DMS153 treated with DMSO at 0.1 percent for 48 hours (cell line): ENCODE data around the gene WNT3A.

Source experiments
- DNase-seq: peaks from one replicate; lab custom pipeline; 2025; ENCODE audit not compliant: unreplicated experiment; lab: John Stamatoyannopoulos, UW

Gene WNT3A

DNA sequence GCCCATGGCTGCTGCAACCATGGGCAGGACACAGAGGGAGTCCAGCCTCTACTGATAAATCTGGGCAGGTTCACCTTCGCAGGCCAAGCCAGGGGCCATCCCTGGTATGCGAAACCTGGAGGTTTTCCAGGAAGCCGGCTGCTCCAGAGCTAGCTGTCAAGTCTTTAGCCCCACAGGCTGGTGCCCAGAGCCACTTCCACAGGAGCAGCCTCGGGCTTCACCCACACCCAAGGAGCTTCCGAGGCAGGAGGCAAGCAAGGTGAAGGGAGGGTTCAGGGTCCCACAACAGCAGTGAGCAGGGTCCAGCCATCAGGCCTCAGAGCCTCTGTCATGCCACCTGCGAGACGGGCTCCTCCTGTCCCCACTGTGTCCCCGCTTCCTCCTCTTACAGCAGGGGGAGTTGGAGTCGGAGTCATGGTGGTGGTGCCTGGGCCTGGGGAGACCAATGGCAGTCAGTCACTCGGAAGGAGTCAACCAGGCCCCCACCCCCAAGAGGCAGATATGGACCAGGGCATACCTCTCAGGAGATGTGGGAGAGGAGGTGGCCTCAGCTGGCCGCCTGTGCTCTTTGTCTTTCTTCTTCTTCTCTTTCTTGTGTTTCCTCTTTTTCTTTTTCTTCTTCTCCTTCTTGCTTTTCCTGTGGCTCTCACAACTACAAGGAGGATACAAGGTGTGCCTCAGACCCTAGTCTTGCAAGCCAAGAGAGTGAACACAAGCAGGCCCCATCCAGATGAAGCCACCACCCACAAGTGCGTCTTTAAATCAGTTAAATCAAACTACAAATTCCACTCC lies 94.2 kb downstream of the WNT3A start:
- DNase-seq, result no peak

DNA sequence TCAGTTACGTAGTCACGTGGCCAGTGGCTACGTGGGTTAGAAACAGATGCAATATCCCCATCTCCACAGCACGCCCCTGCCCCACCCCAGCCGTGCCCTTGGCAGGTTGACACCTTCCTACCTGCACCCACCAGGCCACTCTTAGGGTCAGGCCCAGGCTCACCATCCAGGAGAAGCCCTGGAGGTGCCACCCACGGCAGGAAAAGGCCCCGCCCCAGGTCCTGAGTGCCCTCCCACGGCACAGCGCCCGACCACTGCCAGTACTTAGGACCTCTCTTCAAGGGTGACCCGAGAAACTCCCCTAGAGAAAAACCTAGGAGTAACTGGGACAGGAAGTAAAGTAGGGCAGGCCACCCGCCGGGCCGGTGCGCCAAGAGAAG lies 94.8 kb downstream of the WNT3A start:
- no peak for DNase-seq

DNA sequence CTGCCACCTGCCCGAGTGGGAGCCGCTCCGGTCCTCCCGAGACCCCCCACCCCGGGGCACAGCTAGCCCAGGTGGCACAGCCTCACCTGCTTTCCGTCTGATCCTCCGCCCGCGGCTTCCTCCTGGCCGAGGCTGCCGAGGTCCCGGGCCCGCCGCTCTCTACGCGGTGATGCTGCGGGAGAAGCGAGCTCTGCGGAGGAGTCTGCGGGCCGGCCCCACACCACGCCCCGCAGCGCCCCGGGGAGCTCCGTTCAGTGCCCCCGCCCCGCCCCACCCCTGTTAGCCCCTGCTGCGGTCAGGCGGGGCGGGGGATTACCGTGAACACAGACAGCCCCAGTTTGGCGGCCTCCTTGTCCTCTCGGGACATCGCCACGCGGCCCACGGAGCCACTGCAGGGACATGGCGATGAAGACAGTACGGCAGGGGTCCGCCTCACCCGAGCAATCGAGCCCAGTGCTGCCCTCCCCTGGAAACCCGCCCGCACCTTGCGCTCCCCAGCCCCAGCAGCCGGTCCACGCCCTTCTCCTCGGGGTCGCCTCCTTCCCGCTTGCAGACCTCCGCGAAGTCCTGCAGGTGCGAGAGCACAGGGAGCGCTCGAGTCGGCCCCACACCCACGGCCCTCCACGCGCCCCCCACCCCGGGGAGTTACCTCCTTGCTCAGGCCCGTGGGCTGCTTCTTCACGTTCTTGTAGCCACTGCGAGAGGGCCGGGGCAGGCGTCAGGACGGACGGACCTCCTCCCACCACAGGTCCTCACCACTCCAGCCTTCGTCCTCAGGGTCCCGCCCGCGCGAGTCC lies 95.4 kb downstream of the WNT3A start:
- DNase-seq, result no peak

DNA sequence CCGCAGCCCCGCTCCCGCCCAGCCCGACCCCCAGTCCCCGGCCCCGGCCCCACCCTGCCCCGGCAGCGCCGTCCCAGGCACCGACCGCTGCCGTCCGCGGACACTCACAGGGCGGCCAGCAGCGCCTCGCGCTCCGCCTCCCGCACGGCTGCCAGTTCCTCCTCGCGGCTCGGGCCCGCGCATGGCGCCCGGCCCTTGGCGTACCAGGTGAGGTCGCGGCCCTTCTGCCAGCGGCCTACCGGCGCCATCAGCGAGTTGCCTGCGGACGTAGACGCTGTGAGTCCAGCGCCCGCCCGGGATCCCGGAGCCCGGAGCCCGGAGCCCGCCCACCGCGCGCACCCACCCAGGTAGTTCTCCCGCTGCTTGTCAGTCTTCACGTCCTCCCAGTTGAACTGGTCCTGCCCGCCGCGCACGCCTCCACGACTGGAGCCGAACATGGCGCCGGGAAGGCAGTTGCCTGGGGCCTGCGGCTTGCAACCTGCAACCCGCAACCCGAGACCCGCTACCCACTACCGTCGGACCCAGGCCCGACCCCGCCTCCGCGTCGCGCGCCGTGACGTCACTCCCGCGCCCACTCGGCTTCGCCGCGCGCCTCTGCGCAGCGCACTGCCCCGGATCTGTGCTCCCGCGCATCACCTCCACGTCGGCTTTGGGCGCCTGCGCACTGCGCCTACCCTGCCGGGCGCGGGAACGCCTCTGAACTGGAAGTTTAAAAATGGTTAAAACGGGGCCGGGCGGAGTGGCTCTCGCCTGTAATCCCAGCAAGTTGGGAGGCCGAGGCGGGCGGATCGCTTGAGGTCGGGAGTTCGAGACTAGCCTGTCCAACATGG lies 96.2 kb downstream of the WNT3A start, which contains the start of gene C1orf35:
C1orf35 (minus strand) TSS at position 535 of the 830 bp plus-strand sequence; CDS start at position 437, 98 bp downstream.
- DNase-seq, result peak; percentile 89

DNA sequence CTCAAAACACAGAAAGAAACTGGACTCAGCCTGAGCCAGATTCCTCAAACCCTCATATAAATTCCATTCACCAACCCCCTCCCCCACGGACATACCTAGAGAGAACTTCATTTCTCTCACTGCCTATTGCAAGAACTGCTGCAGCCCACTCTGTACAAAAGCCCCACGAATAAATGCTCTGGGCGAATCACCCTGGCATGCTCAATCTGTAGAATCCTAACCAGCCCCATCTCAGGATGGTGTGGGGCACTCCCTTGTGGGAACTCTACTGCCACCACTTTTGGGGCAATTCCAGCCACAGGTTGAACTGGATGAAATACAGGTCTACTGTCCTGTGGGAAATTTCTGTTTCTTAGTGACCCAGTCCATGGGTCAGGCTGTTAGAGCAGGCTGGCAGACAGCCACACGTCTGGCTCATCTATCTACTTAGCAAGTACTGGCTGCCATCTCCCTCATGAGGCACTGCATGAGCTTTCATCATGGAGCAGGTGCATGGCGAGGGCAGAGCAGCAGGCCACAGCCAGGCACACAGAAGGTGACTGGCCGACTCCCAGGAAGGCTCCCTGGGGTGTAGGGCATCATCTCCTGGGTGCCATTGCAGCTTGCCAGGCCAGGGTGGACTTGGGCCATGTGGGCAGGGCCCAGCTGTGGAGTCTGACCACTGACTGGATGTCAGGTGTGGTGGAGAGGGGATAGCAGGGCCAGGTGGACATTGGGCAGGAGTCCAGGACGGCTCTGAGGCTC lies 97.9 kb downstream of the WNT3A start:
- DNase-seq, result no peak

DNA sequence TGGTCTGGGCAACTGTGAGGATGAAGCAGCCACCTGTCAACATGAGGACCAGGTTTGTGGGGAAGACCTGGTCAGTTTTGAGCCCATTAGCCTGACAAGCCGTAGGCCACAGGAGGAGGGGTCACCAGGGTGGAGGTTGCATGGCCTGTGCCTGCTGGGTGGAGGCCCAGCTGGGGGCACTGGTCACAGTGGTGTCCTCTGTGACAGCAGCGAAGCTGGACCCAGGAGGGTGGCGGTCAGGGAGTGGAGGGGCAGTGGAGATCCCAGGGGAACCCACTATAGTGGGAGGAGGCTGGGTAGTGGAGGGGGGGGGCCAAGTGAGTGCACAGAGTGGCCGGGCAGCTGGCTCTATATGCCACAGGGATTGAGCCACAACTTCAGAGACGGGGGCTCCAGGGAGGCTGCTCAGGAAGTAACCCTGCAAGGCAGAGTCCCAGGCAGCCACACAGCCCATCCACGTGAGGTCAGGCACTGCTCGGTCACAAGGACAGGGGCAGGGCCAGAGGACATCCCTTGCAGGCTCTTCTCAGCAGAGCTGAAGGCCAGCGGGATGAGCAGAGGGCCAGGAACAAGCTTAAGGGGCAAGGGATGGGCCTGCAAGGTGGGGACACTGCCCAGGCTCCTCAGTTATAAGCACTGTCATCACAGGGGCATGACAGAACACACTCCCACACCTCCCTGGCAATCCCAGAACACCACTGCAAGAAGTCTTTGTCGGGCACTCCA lies 98.6 kb downstream of the WNT3A start:
- DNase-seq, result no peak

DNA sequence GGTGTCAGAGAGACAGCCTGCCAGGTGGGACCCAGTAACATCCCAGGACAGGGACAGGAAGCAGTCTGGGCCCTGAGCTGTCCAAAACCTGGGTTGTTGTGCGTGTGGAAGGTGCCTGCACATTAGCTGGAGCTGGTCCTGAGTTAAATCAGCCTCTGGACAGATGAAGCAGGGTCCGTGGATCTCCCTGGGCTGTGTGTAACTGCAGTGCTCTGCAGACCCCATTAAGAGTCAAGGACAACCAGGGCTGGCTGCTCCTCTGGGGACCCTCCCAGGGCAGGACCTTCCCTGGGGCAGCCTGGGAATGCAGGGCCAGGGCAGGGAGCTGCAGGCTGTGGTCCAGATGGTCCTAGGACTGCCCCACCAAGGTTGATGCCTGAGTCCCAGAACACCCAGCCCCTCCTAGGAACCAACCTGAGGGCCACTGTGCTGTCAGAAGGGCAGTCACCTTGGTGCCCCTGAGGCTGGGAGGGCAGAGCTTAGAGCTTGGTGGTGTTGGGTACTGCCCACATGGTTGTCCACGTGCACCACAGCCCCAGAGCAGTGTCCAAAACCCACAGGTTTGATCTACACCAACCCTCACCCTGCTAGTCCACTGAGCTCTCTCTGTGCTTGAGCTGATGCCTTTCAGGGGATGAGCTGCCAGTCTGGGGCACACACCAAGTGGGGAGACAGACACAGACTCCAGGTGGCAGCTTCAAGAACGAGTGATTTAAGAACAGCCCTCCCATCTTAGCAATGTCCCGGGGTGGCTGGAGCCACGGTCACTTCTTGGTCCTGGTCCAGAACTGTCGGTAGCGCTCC lies 99.4 kb downstream of the WNT3A start:
- no peak for DNase-seq

DNA sequence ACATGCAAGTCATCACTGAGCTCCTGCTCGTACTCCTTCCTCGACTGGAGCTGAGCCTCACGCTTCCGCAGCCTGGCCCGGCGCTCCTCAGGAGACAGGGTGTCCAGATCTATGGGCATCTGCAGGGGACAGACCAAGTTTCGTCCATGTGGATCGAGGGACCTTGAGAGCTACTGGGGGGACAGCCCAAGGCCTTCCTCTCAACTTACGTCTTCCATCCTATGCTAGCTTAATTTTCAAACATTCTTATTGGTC lies 99.9 kb downstream of the WNT3A start:
- no peak for DNase-seq

DNA sequence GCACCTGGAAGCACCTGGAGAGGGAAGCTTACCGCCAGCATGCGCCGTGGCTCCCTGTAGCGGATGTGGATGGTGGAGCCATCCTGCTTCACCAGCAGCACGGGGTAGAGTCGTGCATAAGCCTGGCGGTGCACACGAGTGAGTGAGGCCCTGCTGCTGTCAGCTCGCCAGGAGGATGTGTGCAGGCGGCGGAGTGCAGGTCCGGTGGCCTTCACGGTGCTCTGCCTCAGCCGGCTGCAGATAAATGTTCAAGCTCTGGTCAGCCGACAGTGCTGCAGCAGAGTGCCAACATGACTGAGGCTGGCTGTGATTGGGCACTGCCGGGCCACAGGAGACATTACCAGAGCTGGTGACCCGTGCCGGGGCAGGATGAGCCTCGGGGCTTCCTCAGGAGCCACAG lies 100.8 kb downstream of the WNT3A start:
- no peak for DNase-seq

DNA sequence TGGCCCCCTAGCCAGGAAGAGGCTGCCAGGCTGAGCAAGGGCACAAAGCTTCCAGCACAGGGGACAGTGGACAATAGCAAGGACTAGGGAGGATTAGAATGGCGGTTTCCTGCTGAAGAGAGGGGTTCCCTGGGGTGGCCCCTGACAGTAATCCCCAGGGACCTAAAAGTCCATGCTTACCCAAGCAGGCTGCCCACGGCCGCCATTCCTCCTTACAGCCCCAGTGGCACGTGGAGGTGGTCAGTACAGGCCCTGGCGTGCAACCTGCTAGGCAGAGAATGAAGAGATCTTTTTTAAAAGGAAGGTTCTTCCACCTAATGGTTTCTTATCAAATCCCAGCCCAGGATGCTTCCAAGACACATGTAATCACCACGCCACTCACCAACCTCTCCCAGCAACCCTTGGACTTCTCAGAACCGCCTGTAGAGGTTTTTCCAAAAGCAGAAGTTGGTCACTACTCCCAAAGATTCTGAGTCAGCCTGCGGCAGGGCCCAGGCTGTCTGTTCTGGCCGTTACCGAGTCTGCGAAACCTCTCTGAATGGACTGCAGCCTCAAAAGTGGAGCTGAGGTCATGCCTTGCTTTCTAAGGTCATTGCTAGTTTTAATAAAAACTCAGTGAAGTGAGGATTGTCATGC lies 101.4 kb downstream of the WNT3A start:
- no peak for DNase-seq

DNA sequence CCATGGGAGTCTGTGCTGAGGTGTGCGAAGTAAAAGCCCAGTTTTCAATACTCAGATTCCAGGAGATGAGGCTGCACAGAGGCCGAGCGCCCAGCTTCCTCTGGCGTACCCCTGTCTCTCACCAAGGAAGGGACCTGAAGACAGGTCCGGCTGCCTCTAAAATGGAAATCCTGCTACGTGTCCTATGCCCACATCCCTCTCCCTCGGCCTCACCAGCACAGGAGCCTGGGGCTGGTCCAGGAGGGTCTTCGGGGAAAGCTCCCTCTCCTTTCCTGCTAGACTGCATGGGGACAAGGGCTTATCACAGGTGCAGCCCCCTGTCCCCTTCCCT lies 101.9 kb downstream of the WNT3A start:
- DNase-seq, result no peak

DNA sequence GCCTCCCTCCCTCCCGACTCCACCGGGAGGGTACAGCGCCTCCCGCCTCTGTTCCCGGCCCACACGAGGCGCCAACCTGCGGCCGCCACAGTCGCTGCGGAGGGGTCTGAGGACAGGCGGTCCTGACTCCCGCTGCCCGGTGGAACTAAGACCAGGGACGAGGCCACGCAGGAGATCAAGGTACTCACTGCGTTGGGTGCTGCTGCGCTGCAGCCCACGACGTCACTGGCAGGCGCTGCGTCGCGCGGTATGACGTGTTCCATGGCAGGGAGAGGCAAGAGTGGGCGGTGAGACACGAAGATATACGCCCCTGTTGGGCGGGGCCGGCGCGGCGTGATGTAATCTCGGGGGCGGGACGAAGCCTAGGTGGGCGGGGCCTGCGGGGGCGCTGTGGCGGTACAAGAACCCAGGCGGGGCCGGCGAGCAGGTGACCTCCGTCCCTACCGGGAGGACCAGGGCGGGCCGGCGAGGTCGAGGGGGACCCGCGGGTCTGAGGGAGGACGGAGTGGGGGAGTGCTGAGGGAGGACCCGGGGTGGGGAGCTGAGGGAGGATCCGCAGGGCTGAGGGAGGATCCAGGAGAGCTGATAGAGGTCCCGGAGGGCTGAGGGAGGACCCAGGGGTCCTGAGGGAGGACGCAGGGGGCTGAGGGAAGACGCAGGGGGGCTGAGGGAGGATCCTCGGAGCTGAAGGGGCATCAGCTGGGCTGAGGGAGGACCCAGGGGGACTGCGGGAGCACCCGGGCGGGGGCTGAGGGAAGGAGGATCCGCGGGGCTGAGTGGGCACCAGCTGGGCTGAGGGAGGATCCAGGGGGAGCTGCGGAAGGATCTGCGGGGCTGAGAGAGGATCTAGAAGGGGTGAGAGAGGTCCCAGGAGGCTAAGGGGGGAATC lies 102.5 kb downstream of the WNT3A start, which contains the start of gene MRPL55:
MRPL55 (minus strand) TSS at position 227 of the 889 bp plus-strand sequence. CDS start 1,039 bp downstream, outside the sequence.
- DNase-seq, result peak; percentile 94

DNA sequence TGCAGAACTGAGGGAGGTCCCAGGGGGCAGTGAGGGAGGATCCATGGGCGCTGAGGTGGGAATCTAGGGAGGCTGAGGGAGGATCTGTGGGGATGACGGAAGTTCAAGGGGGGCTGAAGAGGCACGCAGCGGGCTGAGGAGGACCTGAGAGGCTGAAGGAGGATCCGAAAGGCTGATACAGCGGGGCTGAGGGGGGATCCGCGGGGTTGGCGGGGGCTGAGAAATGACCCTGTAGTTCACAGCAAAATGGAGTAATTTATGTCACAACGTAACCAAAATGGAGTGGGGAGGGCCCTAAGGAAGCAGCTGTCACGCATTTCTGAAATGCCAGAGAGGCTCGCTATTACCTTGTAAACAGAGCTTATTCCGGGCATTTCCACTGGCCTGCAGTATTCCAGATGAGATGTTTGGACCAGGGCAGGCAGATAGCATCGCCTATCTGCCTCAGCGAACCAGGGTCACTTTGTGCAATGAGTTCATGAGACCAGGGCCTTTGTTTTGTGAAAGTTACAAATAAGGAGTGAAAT lies 103.2 kb downstream of the WNT3A start:
- DNase-seq, result no peak

DNA sequence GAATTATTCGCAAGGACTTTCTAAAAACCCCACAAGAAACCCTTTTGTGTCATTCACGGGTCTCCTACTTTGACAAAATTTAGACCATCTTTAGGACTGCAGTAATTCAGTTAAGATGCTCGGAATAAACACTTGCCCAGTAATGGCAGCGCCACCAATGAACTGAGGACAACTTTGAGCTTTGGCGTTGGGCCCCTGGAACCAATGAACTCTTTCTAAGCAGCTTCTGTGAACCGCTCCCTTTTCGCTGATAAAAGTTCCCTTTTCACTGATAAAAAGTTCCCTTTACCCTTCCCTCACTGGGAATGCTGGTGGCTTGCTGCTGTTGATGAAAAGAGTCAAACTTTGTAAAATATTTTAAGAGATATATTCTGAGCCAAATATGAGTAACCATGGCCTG lies 103.8 kb downstream of the WNT3A start:
- DNase-seq, result no peak
